GM12864 (cell line): ENCODE results near the gene TBCCD1.

Source experiments
- DNase-seq: peaks from one replicate; pipeline ENCODE4 v3.0.0-alpha.2; 2011; ENCODE audit warnings: low read depth
- H3K4me3 ChIP-seq: 2 replicates; pipeline ENCODE4 v1.5.1; 2011; ENCODE audit warnings: mild to moderate bottlenecking, low read depth, low read length, control low read depth
- CTCF ChIP-seq: IDR thresholded peaks from 2 replicates; pipeline ENCODE4 v1.5.1; 2011; ENCODE audit warnings: low read depth, mild to moderate bottlenecking, moderate library complexity, low read length, control low read depth, inconsistent platforms; ENCODE audit errors: missing control alignments

Gene TBCCD1

GRCh38 chr3:186525369-186526255 is 41.5 kb downstream of the TBCCD1 start:
- H3K4me3 ChIP-seq = peak overlapping the region; percentile 1; the same call in 1 of the 2 replicates
- no peak for DNase-seq
- no peak for TF ChIP-seq CTCF

- no peak for TF ChIP-seq CTCF
- DNase-seq = no peak
- no peak overlapping the region for H3K4me3 ChIP-seq
Observed at GRCh38 chr3:186524616-186525015, 42.5 kb downstream of the TBCCD1 start.

- TF ChIP-seq CTCF = no peak
- H3K4me3 ChIP-seq = no peak overlapping the region
- DNase-seq = no peak
Observed at GRCh38 chr3:186523434-186523833, 43.7 kb downstream of the TBCCD1 start.

- no peak for DNase-seq
- H3K4me3 ChIP-seq = no peak overlapping the region
- no peak for TF ChIP-seq CTCF
Observed at GRCh38 chr3:186523022-186523421, 44.1 kb downstream of the TBCCD1 start.

- H3K4me3 ChIP-seq = no peak overlapping the region; the same call in 1 of the 2 replicates
- DNase-seq = no peak
- TF ChIP-seq CTCF = no peak
Observed at GRCh38 chr3:186520957-186521842, 45.9 kb downstream of the TBCCD1 start.

- no peak for DNase-seq
- H3K4me3 ChIP-seq = no peak overlapping the region
- no peak for TF ChIP-seq CTCF
Observed at GRCh38 chr3:186520431-186520830, 46.7 kb downstream of the TBCCD1 start.
